Neural cell (in vitro differentiated cells): Measurements from ENCODE around the gene GON4L.

ENCODE experiments used
- EP300 ChIP-seq: fragments of 450-650 bp; conservative IDR thresholded peaks from 2 replicates; pipeline ENCODE4 v1.6.1; 2014; ENCODE audit warnings: antibody characterized with exemption, mild to moderate bottlenecking, moderate library complexity; ENCODE audit not compliant: poor library complexity, severe bottlenecking
- EZH2 ChIP-seq: fragments of 200-600, 300-800 bp; shearing (Covaris generic), sonication (generic); IDR thresholded peaks from 2 replicates; pipeline ENCODE4 v1.6.1; 2014; ENCODE audit warnings: antibody characterized with exemption, low read length, borderline replicate concordance, mild to moderate bottlenecking; ENCODE audit not compliant: insufficient read depth, poor library complexity, severe bottlenecking
- POLR2AphosphoS5 ChIP-seq: IDR thresholded peaks from 2 replicates; pipeline ENCODE4 v1.6.1; 2012
- RAD21 ChIP-seq: fragments of 450-650 bp; conservative IDR thresholded peaks from 2 replicates; pipeline ENCODE4 v1.6.1; 2014; ENCODE audit warnings: antibody characterized with exemption, mild to moderate bottlenecking, moderate library complexity

DNA sequence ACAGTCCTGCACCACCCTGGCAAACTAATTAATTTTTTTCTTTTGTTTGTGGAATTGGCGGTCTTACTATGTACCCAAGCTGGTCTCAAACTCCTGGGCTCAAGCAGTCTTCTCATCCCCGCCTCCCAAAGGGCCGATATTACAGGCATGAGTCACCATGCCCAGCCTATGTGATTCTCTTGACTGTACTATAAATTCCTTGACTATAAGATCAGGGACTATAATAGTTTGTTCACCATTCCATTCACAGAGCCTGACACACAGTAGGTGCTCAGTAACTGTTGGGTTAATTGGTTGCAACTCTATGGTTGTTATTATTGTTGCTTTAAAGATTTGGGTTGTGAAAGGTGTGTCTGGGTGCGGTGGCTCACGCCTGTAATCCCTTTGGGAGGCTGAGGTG lies 150.9 kb downstream of the GON4L start:
- TF ChIP-seq EZH2 (no peak), RAD21 (no peak), POLR2AphosphoS5 (no peak), EP300 (no peak)
